NCI-H2107 treated with DMSO at 0.1 percent for 48 hours (cell line): ENCODE data around the gene SUSD3.

Experiments
- DNase-seq: peaks from one replicate; lab custom pipeline; 2025; ENCODE audit not compliant: unreplicated experiment; lab: John Stamatoyannopoulos, UW

Gene SUSD3

DNA sequence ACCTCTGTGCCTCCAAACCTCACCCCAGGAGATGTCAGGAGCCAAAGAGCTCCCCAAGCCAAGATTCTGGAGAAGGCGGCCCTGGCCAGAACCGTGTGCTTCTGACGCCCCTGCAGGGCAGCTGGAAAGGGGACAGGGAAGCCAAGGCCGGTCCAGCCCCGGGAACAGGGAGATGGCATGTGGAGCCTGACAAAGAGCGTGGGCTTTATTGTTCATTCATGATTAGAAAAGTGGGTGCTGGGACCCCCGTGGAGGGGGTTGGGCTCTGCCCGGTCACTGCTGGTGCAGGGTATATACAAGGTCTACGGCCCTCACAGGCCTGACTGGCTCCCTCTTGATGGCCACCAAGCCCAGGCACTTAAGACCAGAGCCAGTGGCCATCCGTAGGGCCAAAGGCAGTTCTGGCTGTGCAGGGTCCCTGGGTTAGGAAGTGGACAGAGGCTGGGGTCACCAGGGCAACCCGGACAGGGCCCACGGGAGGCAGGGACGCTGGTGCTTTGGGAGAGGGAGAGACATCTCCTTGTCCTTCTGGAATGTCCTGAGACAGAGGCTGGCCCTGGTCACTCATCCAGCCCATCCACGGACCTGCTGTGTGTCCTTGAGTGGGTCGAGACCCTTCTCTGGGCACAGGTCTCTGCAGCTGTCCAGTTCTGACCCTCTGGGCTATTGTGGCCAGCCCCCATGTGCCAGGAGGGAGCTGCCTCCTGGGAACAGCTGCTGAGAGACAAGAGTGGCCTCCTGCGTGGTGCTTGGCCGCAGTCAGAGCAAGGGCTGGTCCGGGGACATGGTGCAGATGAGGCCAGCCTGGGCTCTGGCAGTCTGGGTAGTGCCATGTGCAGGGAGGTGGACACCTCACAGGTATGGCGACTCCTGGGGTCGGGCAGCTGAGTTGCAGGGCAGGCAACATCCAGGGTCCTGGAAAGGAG is 63.1 kb downstream of the SUSD3 start:
- no peak for DNase-seq

DNA sequence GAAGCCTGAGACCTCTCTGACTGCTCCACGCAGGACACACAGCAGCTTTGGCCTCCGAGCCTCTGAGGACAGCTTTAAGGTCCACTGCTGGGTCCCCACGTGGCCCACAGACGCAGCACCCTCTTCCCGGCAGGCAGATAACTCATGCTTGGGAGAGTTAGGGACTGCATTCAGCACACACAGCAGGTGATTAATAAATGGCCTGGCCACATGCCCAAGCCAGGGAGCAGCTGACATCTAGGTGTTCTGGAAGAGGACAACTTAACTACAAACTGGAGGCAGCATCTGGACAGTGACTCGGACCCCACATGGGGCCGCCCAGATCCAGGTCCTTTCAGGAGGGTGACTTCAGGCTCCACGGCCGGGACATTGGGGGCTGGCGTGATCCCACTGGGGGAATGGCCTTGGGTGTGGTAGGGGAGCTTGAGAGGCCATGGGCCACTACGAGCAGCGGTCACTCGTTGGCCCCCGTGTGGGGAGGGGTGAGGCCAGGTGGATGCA is 64.3 kb downstream of the SUSD3 start:
- no peak for DNase-seq

DNA sequence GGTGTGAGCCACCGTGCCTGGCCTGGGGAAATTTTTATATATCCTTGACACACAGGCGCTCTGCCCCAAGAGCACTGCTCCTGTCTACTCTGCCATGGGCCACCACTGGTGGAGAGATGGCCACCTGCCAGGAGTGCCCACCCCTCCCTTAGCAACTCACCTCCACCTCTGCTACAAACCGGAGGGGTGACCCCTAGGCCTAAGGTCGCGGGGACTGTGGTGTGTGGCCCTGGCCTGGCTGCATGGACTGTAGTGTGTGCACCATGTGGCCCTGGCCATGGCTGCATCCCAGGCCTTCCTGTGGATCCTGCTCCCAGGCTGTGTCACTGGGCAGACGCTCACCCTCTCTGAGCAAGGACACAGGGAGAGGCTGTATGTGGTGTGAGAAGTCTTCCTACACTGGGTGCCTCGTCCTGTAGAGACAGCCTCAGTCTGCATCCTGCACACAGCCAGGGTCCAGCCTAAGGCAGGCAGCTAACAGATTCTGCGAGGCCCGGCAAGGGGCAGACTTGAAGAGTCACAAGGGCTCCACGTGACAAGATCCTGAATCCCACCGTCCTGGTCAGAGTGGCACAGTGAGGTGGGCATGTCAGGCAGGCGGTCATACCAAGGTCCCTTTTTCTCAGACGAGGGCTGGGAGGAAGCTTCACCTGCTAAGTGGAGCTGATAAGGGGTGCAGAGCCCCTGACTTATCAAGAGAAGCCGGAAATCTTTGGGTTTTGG is 65.2 kb downstream of the SUSD3 start:
- DNase-seq: no peak

- no peak for DNase-seq
Measured at GRCh38 chr9:93124793-93125192, 66.3 kb downstream of the SUSD3 start.

GRCh38 chr9:93125331-93125894 is 66.9 kb downstream of the SUSD3 start:
- DNase-seq: no peak

DNA sequence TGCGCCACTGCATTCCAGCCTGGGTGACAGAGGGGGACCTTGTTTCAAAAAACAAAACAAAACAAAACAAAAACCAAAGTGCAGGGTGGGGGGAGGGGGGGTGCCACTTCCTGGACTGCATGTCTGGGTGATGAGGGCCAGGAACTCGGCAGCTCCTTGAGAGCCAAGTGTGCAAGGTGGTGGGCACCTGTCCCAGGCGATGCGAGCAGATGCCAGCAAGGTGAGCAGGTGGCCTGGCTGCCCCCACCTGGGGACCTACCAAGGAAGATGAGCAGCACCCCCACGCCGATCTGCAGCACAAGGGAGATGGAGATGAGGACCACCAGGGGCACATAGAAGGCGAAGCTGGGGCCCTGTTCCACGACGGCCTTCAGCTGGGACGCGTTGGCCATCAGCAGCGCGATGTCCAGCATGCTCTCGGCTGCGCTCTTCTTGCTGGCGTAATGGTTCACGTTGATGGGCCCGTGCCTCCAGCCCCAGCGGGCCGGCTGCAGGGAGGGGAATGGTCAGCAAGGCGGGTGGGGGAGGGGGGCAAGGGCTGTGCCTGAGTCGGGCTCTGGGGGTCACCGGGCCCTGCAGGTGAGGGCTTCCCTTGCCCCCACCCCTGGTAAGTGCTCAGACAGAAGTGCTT is 67.8 kb downstream of the SUSD3 start:
- no peak for DNase-seq

DNA sequence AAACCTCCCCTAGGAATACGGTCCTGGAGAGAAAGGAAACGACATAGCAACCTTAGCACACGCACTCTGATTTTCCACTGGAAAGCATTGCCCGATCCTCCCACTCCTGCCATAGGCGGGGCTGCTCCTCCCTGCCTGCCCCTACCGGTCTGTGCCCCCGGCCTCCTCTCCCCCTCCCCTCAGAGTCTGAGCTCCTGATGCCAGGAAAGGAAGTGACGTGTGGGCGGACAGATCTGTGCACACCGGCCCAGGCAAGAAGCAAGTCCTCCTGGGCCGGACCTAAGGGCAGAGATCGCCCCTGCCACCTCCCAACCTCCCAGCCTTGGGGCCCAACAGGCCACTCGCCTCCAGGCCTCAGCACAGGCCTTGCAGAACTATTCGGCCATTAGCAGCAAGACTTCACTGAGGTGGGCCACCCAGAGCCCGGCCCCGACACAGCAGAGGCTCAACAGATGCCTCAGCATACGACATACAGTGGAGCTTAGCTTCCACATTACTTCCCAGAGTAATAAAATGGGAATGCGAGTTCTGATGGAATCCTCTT is 68.4 kb downstream of the SUSD3 start:
- DNase-seq: no peak

GRCh38 chr9:93127395-93127911 is 69.0 kb downstream of the SUSD3 start:
- no peak for DNase-seq

GRCh38 chr9:93128011-93128714 is 69.7 kb downstream of the SUSD3 start:
- DNase-seq: no peak

DNA sequence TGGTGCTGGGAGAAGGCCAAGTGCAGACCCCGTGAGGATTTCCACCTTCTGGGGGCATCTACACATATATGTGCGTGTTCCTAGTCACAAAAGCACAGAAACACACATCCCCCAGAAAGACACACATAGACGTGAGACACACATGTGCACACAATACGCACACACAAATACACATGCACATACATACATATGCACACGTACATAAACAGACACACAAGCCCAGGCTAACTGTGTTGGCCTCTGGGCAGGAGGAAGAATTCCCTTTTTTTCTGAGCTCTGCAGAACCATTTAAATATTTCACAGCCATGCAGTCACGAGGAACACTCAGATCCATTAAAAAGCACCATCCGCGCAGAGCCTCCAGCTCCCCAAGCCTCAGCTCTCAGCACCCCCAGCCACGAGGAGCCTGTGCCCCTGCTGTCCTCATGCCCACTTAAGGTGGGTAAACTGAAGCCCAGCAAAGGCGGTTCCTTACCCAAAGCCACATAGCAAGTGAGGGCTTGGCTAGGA is 70.3 kb downstream of the SUSD3 start:
- no peak for DNase-seq

DNA sequence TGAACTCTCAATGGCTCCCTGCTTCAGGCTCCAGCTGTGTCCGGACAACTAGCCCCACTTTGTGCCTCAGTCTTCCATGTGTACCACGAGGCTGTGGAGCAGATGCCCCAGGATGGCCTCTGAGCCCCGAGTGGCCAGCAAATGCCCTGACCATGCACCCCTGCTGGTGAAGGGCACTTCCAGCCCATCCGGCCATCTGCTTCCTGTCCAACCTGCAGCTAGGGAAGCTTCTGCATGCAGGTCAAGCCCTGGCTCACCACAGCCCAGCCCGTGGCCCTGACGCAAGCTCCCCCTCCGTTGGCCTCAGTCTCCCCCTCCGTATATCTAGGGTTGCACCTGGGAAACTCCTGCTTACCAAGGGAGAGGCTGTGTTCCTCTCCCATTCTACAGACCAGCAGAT is 70.8 kb downstream of the SUSD3 start:
- DNase-seq: no peak

DNA sequence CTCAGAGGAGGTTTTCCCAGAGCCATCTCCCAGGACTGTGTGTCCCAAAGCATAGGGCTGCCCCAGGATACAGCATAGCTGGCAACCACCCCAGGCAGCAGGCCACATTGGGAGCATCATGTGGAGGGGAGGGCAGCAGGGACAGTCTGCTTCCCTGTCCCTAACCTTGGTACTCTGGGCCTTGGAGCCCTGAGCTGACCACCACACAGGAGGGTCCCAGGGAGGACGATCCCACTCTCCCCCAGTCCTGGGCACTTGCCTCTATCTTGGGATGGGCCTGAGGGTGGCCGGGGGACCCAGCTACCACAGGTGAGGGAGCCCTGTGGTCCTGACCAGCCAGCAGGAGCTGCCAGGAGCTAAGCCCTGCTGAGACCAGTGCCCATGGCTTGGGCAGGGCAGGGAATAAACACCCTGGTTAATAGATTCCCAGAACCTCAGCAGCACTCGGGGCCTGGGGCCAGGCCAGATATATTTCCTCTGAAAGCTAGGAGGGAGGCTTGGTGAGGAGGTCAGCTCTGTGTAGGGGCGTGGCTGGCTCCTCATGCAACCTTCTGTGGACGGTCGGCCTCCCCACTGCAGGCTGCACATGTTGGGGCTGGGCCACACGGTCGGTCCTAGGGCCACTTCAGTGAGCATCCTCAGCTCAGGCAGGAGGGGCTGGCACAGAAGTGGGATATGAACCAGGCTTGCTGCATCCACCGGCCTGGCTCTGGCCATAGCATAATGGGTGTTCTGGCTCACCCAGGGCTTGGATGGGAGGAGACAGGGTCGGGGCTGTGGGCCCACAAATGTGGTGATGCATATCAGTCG is 71.4 kb downstream of the SUSD3 start:
- no peak for DNase-seq

GRCh38 chr9:93130861-93131481 is 72.5 kb downstream of the SUSD3 start:
- no peak for DNase-seq

- DNase-seq: no peak
Measured at GRCh38 chr9:93131599-93132286, 73.2 kb downstream of the SUSD3 start.

GRCh38 chr9:93132287-93132927 is 73.9 kb downstream of the SUSD3 start:
- DNase-seq: no peak

DNA sequence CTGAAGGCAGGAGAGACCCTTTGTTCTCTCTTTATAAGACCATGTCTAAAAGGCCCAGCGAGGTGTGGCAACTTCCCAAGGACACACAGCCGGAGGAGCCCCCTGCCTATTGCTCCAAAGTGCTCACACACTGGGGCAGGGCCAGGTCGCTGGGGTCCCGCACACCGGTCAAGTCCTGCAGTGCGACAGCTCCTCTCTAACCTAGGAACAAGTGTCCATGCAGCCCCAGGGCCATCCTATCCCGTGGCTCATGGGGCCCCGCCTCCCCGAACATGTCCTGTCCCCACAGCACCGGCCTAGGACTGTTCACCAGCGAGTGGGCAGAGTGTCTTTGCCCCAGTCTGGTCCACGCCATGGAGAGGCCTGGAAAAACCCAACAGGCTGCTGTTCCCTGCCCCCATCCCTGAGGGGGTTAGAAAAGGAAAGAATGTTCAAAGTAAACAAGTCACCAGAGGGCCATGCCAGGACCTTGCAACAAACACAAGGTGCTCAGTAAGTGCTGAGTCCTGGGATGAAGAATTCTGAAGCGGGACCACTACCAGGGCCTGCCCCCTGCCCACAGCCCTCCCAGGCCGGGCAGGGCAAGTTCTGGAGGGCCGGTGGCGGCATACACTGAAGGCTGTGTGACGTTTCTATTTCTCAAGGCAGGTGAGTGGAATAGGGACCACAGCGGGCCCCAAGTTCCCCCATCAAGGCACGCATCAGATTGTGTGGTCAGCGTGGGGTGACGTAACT is 74.6 kb downstream of the SUSD3 start:
- no peak for DNase-seq

- DNase-seq: no peak
Measured at GRCh38 chr9:93133681-93134014, 75.1 kb downstream of the SUSD3 start.
